ENCODE results near the gene HOXC4. TPM values are rescaled to one million over a fixed set of nuclear protein-coding genes. Genes with fewer than 3 reads are reported as not detected.

HOXC4 gene
- total and polyA plus RNA-seq, 2 donors (not counting 3 experiments of a cell fraction or from before 2014, with no cell fraction given): 0.06 to 0.58 TPM

GRCh38 chr12:54060174-54060974 lies 6.7 kb downstream of the HOXC4 start:
- intact Hi-C loops (cut with micrococcal nuclease): no loop called here
- no peak overlapping the region for H2AFZ ChIP-seq (ENCODE audit: low read depth, low read length)
- DNase-seq (ENCODE audit: low read depth, low spot score) (no peak), FAIRE-seq (no peak)
- H3K9me1 ChIP-seq (replicated peaks; ENCODE audit: control insufficient read depth, extremely low read depth, insufficient read depth, low read length): no peaks in the 10 kb centered on the region
- H3K9me3 ChIP-seq (replicated peaks; ENCODE audit: control insufficient read depth, insufficient read depth, low read length): no peaks in the 10 kb centered on the region
- H4K20me1 ChIP-seq (replicated peaks; ENCODE audit: control insufficient read depth, extremely low read depth, insufficient read depth, low read length): no peaks in the 10 kb centered on the region
- CTCF ChIA-PET: no interaction called here
- BruUV-seq (replicated peaks): no TSS peak
- no peak overlapping the region for H3K27ac ChIP-seq (ENCODE audit: insufficient read depth, low read depth, low read length)
- TF ChIP-seq CTCF (IDR thresholded peaks at IDR 0.05; ENCODE audit: extremely low read depth in 1 of 2, insufficient read depth in 1 of 2, low read depth in 1 of 2, low read length in 2 of 2) (no peak), MAX (IDR thresholded peaks at IDR 0.05; ENCODE audit: insufficient read depth, insufficient read length) (no peak), POLR2AphosphoS5 (IDR thresholded peaks at IDR 0.05; ENCODE audit: insufficient read depth, low read depth, low read length) (no peak), MYC (IDR thresholded peaks at IDR 0.05; ENCODE audit: low read depth, low read length) (no peak), POLR2A (IDR thresholded peaks at IDR 0.05; ENCODE audit: low read depth, low read length) (no peak), EZH2 (IDR thresholded peaks at IDR 0.05; ENCODE audit: borderline replicate concordance, low read depth, low read length, severe bottlenecking) (no peak), FOS (IDR thresholded peaks at IDR 0.05; ENCODE audit: borderline replicate concordance, insufficient read depth, low read length) (no peak), JUN (IDR thresholded peaks at IDR 0.05; ENCODE audit: borderline replicate concordance, insufficient read depth, insufficient read length, low read depth) (no peak)
- dilution Hi-C loops (cut with MboI; ENCODE audit: extremely low pct_ligation_motif_present, low sequenced_read_pairs): no loop called here
- H3K36me3 ChIP-seq (ENCODE audit: control insufficient read depth in 2 of 2, extremely low read depth in 1 of 2, insufficient read depth in 2 of 2, low read length in 2 of 2): no peaks in the 10 kb centered on the region
- POLR2A ChIA-PET: no interaction called here
- no peak overlapping the region for H3K4me3 ChIP-seq (replicated peaks in 1 of 3; ENCODE audit: insufficient read depth in 1 of 3, low read depth in 1 of 3, low read length in 3 of 3)
- H3K27me3 ChIP-seq (ENCODE audit: control insufficient read depth in 2 of 2, insufficient read depth in 2 of 2, low read length in 2 of 2): peaks cover 57 to 65% of the 10 kb centered on the region in 2 experiments
- no peak overlapping the region for H3K4me2 ChIP-seq (ENCODE audit: insufficient read depth, low read length)
- H3K79me2 ChIP-seq (ENCODE audit: control insufficient read depth, insufficient read depth, low read length): no peaks in the 10 kb centered on the region
- no peak overlapping the region for H3K9ac ChIP-seq (replicated peaks; ENCODE audit: extremely low read depth, insufficient read depth, low read length)
- H3K4me1 ChIP-seq (ENCODE audit: control insufficient read depth, extremely low read depth, insufficient read depth, low read length): no peaks in the 10 kb centered on the region
